Stimulated activated CD8-positive, alpha-beta memory T cell treated with anti-CD3 and anti-CD28 coated beads, Interleukin-4, amount 100 ng/mL, for 1 hour (primary cell): ENCODE data around the gene FEZF1.
"Not testable (repeated sequence)": the region's sequence is repeated elsewhere in the genome, so short reads cannot be mapped to it uniquely, and the experiment has no call there.

ENCODE experiments used
- DNase-seq, 2 donors: peaks; one replicate each; pipeline ENCODE4 v3.0.0-alpha.2; 2020; ENCODE audit warnings: low read depth in 2 of 2, low spot score in 1 of 2

The FEZF1 gene

DNA sequence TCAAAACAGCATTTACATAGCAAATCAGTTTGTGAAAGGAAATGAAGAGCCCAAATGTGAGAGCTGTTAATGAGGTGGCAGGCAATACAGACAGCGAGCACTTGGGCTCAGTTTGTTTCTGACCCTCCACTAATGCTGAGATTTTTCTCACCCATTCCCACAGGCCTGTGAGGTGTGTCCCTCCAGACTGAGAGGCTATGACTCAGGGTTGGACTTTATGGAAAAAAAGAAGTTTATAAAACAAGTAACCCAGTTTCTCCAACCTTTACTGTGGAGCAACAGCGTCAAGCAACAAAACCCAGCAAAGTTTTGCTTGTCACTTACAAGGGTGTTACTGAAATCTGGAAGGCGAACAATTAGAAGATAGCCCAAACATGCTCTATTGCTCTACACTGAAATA is 4.9 kb upstream of the FEZF1 start:
- DNase-seq, result no peak

- DNase-seq, result no peak
Observed at GRCh38 chr7:122307228-122307621, 2.7 kb upstream of the FEZF1 start.

DNA sequence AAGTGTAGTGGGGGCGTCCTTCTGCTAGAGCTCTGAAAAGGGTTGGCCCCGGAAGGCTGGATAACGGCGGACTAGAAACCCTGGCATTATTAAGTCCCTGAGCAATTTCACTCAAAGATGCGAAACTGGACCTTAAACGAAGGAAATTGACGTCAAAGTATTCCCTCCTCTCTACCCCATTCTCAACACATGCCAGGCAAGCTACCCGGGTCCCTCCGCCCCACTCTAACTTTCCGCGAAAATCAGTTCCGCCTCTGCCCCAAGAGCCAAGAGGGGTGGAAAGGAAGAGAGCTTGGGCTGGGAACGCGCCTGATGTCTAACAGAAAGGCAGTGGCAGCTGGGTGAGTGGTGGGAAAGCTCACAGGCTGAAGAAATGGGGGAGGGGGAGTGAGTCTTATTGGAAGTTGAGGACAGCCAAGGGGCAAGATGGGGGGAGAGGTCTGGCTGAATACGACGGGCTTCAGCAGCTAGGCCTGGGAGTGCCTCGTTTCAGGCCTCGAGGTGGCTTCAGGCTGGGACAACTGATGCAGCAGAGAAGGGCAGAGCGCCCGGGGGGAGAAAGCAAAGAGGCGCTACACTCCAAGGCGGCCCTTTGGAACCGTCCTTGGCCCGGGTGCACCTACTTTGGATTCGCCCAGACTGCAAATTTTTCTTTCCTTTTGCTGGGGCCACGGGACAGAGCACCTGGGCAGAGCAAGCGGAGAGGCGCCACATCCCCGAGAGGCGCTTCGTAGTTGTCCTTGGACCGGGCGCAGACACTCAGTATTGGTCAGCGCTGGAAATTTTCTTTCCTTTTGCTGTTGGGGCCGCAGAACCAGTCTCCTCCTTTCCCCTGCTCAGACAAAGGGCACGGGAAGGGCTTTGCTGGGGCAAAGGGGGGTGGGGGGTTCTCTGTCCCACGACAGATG is 2.0 kb upstream of the FEZF1 start:
- no peak for DNase-seq

DNA sequence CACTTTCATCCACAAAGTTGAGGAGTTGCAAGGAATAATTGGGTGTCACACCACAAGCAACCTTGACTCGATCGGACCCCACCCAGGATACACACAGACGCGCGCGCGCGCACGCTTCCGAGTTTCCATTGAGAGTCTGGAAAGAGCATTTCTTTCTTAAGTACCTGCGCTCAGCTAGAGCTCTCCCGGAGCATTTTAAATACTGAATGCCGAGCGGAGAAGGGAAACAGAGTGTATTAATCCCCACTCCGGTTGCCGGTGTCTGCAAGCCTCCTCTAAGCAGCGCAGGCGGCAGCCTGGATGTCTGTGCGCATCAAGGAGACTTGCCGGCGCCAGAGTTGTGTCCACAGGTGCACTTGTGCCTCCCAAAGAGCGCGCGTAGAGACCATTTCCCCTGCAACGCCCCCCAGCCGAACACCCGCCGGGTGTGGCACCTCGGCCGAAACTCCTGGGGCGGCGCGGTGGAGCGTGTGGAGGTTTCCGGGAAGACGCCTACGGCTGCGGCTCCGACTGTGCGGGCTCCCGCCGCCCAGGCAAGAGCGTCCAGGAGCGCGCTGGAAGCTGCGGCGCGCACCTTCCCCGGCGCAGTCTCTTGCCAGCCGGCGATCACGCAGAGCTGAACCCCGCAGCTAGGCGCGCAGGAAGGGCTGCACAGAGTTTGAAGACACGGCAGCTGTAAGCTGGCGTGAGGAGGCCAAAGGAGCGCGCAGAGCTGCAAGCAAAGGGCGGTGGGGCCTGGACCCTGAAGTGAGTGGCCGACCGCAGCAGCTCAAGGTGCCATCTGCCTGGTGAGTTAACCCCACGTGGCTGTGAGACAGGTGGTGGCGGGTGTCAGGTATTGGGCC is 1.1 kb upstream of the FEZF1 start:
- DNase-seq, result no peak

GRCh38 chr7:122304996-122305421 is 459 bp upstream of the FEZF1 start:
- no peak for DNase-seq

- no peak for DNase-seq
Observed at GRCh38 chr7:122303531-122304318, 825 bp downstream of the FEZF1 start.

DNA sequence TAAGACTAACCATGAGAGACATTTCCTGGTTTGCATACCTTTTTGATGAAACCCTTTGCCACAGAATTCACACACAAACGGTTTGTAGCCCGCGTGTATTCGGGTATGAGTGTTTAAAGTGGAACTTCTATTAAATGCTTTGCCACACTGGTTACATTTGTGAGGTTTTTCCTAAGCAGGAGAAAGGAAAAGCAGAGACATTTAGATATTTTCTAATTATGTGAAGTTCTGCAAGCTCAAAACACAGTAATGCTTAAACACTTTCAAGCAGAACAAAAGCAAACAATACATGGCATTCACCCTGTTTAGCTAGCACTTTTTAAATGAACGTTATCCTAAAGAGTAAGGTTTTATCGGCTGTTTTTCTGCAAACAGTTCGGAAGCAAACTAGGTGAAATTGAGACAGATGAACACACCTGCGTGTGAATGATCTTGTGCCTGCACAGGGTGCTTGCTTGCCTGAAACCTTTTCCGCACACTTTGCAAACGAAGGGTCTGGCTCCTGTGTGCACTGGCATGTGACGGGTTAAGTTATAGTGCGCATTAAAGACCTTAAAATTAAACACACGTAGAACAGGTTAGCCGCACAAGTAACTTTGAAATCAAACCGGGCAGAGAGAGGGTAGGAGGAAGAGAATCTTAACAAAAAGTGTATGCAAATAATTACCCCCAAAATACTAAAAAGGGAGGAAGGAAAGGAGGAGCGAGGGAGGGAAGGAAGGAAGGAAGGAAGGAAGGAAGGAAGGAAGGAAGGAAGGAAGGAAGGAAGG is 1.6 kb downstream of the FEZF1 start:
- DNase-seq, result no peak

GRCh38 chr7:122301858-122302760 is 2.4 kb downstream of the FEZF1 start:
- DNase-seq, result no peak

DNA sequence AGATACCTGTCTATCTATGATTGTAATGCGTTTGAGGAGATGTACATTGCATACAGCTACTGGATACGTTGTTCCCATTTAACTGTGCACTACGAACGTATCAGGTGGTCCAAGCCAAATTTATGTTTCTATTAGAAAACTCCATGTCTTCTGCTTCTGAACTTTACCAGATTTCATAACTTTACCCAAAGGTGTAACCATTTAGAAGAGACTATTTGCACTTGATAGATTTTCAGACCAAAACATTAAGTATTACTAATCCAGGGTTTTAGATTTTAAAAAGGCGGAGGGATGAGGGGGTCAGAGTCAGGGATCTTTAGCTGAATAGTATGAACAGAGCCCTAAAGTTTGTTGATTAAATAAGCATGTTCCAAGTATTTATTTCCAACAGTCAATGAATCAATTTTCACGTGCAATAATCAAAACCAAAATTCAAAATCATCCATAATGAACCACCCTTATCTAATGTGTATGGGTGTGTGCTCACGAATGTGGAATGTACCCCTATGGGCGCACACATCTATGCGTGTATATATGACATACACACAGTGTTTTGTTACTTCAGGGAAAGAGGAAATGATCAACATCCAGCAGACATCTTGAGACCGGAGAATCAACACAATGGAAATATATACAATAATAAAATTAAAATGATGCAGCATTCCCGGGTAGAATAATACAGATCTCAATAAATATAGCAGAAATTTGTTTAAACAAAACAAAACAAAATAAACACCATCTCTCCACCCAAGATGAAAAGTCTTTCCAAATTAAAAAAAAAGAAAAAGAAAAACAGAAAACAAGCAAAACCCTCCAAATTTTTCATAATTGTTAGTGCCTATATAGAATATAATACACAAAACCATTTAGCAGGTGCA is 3.4 kb downstream of the FEZF1 start:
- no peak for DNase-seq

DNA sequence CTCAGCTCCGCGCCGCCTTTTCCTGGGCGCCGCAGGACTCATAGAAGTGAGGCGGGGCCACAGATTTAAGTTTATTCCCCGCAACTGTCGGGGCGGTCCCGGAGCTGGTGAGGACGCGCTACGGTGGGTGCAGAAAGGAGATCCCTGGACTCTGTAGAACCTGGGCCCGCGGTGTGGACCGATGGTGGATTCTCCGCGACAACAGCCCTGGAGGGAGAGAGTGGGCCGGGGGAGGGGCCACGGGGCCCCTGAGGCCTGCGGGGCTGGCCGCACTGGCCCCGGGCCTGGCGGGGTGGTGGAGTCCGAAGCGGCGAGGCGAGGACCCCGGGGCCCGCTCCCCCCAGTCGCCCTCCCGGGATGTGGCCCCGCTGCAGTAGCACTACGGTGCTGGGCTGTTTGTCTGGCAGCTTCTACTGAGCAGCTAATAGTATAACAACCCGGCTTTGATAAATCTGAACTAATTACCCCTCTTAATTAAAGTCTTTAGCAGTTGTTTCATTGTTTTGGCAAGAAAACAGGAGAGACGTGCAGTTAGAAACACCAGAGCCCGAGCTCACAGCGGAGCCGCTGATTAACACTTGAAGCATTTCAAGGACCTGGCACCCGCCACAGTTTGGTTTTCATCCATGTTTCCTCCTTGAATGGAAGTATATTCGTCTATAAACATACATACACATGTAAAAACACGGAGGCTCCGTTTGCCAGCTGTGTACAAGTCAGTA is 4.2 kb downstream of the FEZF1 start:
- DNase-seq, result no peak

DNA sequence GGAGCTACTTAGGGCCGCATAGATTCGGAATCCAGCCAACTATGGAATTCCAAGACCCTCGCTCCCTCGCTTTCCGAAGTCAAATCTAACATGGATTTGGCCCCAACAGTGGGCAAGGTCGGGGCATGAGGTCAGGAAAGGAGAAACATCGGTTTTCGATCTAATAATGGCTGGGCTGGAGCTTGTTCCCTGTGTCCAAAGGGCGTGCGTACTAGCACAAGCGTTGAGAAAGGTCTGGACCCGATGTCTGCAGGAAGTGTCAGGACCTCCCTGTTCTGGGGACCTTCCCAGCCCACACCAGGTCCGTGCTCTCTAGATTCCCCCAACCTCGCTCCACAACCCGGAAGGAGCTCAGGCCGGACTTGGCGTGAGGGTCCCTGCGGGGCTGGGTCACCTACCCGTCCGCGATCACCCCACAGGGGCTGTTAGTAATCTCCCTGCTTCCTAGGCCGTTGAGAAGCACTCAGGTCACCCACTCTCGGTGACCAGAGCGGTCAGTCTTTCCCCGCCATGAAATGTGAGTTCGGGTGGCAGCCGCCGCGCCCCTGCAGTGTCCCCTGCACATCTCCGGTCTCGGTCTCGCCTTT is 4.8 kb downstream of the FEZF1 start:
- no peak for DNase-seq

DNA sequence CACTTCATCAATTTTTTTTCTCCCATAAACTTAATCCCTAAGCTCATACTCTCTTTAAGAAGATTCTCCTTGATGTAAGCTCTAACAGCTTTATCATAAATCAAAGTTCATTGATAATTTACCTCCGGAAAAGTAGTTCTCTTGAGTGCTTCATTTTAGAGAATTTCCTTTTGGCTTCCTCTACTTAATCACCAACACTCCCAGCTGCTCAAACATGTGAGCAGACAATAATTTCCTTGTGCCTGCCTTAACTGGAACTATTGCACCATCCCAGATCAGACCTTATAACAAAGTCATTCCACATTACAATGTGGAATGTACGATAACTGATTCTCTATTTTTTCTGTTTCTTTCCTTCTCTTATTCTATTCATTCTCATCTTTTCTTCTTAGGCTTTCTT is 5.9 kb downstream of the FEZF1 start:
- no peak for DNase-seq

GRCh38 chr7:122298131-122298530 is 6.4 kb downstream of the FEZF1 start:
- DNase-seq, result no peak

DNA sequence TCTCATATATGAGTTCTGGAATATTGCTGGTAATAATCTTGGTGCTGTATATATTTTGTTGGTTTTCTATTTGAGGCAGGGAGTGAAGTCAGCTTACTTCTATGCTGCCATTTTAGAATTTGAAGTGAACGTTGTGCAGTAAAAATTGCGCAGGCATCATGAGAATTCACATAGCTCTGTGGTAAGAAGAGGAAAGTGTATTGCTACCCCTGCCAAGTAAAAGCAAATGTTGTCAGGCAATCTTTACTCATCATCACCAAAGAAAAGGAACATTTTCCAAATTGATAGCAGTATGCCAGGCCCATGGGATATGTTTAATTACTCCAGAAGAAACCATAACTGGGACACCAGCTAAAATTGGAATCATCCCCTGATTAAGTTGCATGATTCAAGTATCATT is 13.4 kb downstream of the FEZF1 start:
- no peak for DNase-seq

GRCh38 chr7:122290476-122290875 is 14.1 kb downstream of the FEZF1 start:
- DNase-seq, result no peak

- no peak for DNase-seq
Observed at GRCh38 chr7:122289426-122289825, 15.1 kb downstream of the FEZF1 start.

DNA sequence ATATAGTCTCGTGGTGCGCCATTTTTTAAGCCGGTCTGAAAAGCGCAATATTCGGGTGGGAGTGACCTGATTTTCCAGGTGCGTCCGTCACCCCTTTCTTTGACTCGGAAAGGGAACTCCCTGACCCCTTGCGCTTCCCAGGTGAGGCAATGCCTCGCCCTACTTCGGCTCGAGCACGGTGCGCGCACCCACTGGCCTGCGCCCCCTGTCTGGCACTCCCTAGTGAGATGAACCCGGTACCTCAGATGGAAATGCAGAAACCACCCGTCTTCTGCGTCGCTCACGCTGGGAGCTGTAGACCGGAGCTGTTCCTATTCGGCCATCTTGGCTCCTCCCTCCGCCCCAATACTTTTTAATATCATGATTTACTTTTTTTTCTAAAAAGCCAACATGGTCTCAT is 19.9 kb downstream of the FEZF1 start:
- not testable (repeated sequence) for DNase-seq

DNA sequence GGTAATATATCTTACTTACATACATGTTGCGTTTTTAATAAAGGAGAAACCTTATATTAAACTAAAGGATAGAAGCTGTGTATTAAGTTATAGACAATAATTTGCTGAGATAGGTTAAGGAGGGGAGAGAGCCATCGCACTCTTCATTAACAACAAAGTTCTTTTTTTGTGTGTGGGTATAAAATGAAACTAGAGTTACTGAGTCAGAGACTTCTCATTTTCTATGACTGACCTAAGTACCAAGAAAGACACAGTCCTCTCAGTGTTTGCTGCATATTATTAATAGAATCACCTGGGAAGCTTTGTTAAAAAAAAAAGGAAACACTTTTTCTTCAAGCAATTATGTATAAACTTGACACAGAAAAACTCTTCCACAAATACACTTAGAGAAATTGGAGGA is 31.4 kb downstream of the FEZF1 start:
- DNase-seq, result no peak
